HCT116 (cell line): ENCODE measurements around the gene LY86.

Experiments
- EZH2 ChIP-seq: fragments of 200-600 bp; sonication (generic); IDR thresholded peaks from 2 replicates; pipeline ENCODE4 v1.6.1; 2017; ENCODE audit warnings: antibody characterized with exemption, mixed run types
- MAX ChIP-seq: IDR thresholded peaks from 2 replicates; pipeline ENCODE4 v1.6.1; 2012
- POLR2A ChIP-seq: IDR thresholded peaks from 2 replicates; pipeline ENCODE4 v1.7.0; 2011; ENCODE audit warnings: borderline replicate concordance; ENCODE audit not compliant: insufficient read depth, insufficient read length; ENCODE audit errors: extremely low read depth
- POLR2AphosphoS5 ChIP-seq: IDR thresholded peaks from 2 replicates; pipeline ENCODE4 v1.6.1; 2011; ENCODE audit warnings: mild to moderate bottlenecking, low read depth, low read length, moderate library complexity
- RAD21 ChIP-seq: IDR thresholded peaks from 2 replicates; pipeline ENCODE4 v1.6.1; 2012; ENCODE audit warnings: low read depth, mild to moderate bottlenecking
- SIN3A ChIP-seq: IDR thresholded peaks from 2 replicates; pipeline ENCODE4 v1.6.1; 2012; ENCODE audit warnings: low read depth
- ZNF274 ChIP-seq: fragments of 200-500 bp; sonication (Bioruptor generic); IDR thresholded peaks from 2 replicates; pipeline ENCODE4 v1.6.1; 2014; ENCODE audit warnings: mild to moderate bottlenecking, low read depth, low read length, inconsistent platforms
- TF ChIP-seq, protein P1 (sequence below), 3 experiments: fragments of 200-600 bp in 1 of 3; sonication (generic) in 1 of 3; IDR thresholded peaks in 2 of 3; conservative IDR thresholded peaks in 1 of 3; 2 replicates each; pipeline ENCODE4 v1.5.1; 2012 to 2017; ENCODE audit warnings: low read depth in 2 of 3, low read length in 2 of 3, antibody characterized with exemption in 1 of 3, borderline replicate concordance in 1 of 3, control low read depth in 1 of 3, mild to moderate bottlenecking in 1 of 3, mixed read lengths in 1 of 3, mixed run types in 1 of 3, moderate library complexity in 1 of 3; ENCODE audit not compliant: insufficient read depth in 1 of 3
- TF ChIP-seq, protein P2 (sequence below): IDR thresholded peaks from 2 replicates; pipeline ENCODE4 v1.6.1; 2012; ENCODE audit warnings: low read depth

DNA sequence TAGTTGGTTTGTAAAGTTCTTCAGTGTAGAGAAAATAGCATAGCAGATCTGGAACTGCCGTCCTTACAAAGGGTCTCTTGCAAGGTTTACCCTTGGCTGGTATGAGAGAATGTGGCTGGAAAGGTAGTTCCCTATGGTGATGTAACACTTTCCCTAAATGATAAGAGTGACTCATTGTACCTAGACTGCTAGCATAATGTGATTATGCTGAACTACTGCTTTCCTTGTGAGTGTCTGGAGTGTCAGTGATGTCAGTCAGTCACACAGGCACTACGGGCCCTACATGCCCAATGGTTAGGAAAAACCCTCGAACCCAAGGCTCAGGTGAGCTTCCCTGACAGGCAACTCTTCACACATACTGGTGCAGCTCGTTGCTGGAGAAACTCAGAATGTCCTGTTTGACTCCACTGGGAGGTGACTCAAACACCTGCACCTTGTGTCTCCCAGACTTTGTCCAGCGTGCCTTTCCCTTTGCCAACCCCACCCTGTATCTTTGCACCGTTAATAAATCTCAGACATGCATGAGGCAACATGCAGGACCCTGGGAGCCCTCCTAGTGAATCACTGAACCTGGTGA, 28.4 kb upstream of the LY86 start:
- TF ChIP-seq, protein P1, sequence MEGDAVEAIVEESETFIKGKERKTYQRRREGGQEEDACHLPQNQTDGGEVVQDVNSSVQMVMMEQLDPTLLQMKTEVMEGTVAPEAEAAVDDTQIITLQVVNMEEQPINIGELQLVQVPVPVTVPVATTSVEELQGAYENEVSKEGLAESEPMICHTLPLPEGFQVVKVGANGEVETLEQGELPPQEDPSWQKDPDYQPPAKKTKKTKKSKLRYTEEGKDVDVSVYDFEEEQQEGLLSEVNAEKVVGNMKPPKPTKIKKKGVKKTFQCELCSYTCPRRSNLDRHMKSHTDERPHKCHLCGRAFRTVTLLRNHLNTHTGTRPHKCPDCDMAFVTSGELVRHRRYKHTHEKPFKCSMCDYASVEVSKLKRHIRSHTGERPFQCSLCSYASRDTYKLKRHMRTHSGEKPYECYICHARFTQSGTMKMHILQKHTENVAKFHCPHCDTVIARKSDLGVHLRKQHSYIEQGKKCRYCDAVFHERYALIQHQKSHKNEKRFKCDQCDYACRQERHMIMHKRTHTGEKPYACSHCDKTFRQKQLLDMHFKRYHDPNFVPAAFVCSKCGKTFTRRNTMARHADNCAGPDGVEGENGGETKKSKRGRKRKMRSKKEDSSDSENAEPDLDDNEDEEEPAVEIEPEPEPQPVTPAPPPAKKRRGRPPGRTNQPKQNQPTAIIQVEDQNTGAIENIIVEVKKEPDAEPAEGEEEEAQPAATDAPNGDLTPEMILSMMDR (IDR thresholded peaks at IDR 0.05 in 2 of 3, conservative IDR thresholded peaks at IDR 0.05 in 1 of 3; ENCODE audit: borderline replicate concordance in 1 of 3, insufficient read depth in 1 of 3, low read depth in 2 of 3, low read length in 2 of 3), result no peak
- TF ChIP-seq MAX (no peak), POLR2A (no peak), POLR2AphosphoS5 (no peak), ZNF274 (no peak), EZH2 (no peak), RAD21 (no peak), SIN3A (no peak)
- TF ChIP-seq, protein P2, sequence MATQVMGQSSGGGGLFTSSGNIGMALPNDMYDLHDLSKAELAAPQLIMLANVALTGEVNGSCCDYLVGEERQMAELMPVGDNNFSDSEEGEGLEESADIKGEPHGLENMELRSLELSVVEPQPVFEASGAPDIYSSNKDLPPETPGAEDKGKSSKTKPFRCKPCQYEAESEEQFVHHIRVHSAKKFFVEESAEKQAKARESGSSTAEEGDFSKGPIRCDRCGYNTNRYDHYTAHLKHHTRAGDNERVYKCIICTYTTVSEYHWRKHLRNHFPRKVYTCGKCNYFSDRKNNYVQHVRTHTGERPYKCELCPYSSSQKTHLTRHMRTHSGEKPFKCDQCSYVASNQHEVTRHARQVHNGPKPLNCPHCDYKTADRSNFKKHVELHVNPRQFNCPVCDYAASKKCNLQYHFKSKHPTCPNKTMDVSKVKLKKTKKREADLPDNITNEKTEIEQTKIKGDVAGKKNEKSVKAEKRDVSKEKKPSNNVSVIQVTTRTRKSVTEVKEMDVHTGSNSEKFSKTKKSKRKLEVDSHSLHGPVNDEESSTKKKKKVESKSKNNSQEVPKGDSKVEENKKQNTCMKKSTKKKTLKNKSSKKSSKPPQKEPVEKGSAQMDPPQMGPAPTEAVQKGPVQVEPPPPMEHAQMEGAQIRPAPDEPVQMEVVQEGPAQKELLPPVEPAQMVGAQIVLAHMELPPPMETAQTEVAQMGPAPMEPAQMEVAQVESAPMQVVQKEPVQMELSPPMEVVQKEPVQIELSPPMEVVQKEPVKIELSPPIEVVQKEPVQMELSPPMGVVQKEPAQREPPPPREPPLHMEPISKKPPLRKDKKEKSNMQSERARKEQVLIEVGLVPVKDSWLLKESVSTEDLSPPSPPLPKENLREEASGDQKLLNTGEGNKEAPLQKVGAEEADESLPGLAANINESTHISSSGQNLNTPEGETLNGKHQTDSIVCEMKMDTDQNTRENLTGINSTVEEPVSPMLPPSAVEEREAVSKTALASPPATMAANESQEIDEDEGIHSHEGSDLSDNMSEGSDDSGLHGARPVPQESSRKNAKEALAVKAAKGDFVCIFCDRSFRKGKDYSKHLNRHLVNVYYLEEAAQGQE, result no peak
